Limb (tissue), 2 donors: ENCODE measurements around the gene RTN4.

ENCODE experiments used
- DNase-seq, 2 donors: peaks; one replicate each; pipeline ENCODE4 v3.0.0-alpha.2; 2016; ENCODE audit errors: extremely low spot score in 2 of 2

The RTN4 gene

GRCh38 chr2:54969295-54969939 lies 80.8 kb downstream of the RTN4 start:
- DNase-seq = no peak

GRCh38 chr2:54968561-54969218 lies 81.6 kb downstream of the RTN4 start:
- no peak for DNase-seq

- no peak for DNase-seq
Measured at GRCh38 chr2:54967759-54968365, 82.4 kb downstream of the RTN4 start.

GRCh38 chr2:54967269-54967668 lies 83.0 kb downstream of the RTN4 start:
- DNase-seq = no peak

GRCh38 chr2:54966837-54967236 lies 83.4 kb downstream of the RTN4 start:
- no peak for DNase-seq

GRCh38 chr2:54966165-54966832 lies 84.0 kb downstream of the RTN4 start:
- no peak for DNase-seq

GRCh38 chr2:54965425-54965824 lies 84.8 kb downstream of the RTN4 start:
- DNase-seq = no peak

- no peak for DNase-seq
Measured at GRCh38 chr2:54964816-54965215, 85.4 kb downstream of the RTN4 start.

GRCh38 chr2:54964271-54964670 lies 86.0 kb downstream of the RTN4 start:
- DNase-seq = no peak

GRCh38 chr2:54963476-54963875 lies 86.8 kb downstream of the RTN4 start:
- DNase-seq = no peak

GRCh38 chr2:54962935-54963440 lies 87.3 kb downstream of the RTN4 start:
- DNase-seq = no peak

- no peak for DNase-seq
Measured at GRCh38 chr2:54962511-54962910, 87.7 kb downstream of the RTN4 start.

GRCh38 chr2:54960164-54960563 lies 90.1 kb downstream of the RTN4 start:
- DNase-seq = no peak

- DNase-seq = no peak
Measured at GRCh38 chr2:54958717-54959371, 91.4 kb downstream of the RTN4 start.

GRCh38 chr2:54957321-54957999 lies 92.8 kb downstream of the RTN4 start:
- no peak for DNase-seq

- no peak for DNase-seq
Measured at GRCh38 chr2:54956111-54956627, 94.1 kb downstream of the RTN4 start.

GRCh38 chr2:54955358-54956110 lies 94.7 kb downstream of the RTN4 start:
- DNase-seq = no peak

GRCh38 chr2:54954705-54955357 lies 95.4 kb downstream of the RTN4 start:
- no peak for DNase-seq

- DNase-seq = no peak
Measured at GRCh38 chr2:54954158-54954557, 96.1 kb downstream of the RTN4 start.
